Measurements from ENCODE around the gene CRHR2.
"Not testable (repeated sequence)": the region's sequence is repeated elsewhere in the genome, so short reads cannot be mapped to it uniquely, and the experiment has no call there.

- TF ChIP-seq ZNF274 (IDR thresholded peaks at IDR 0.05; ENCODE audit: low read depth, low read length); SUZ12 (IDR thresholded peaks at IDR 0.05; ENCODE audit: extremely low read depth, insufficient read depth, insufficient read length): not testable (repeated sequence)
These were observed 37.2 kb upstream of the CRHR2 start for GRCh38 chr7:30719434-30719833.
